WTC11 (cell line): Measurements from ENCODE around the gene LRRIQ1. TPM values are rescaled to one million over a fixed set of nuclear protein-coding genes. Genes with fewer than 3 reads are reported as not detected.

ENCODE experiments used
- ATAC-seq: fragments of 200-7000 bp; cut with Tn5 transposase; 2 replicates; pipeline ENCODE4 v1.10.0; 2021; ENCODE audit warnings: mild to moderate bottlenecking, moderate library complexity
- CTCF ChIA-PET: fragments of 300-600 bp; sonication (Branson Sonifier 250); formaldehyde crosslinking; loops from one replicate; lab custom pipeline; 2021; ENCODE audit warnings: antibody characterized with exemption; lab: Charles Lee
- POLR2A ChIA-PET: fragments of 350-600 bp; sonication (Branson Sonifier 250); formaldehyde crosslinking; loops from one replicate; lab custom pipeline; 2021; ENCODE audit warnings: antibody characterized with exemption; lab: Charles Lee
- DNase-seq: peaks from one replicate; pipeline ENCODE4 v3.0.0; 2021; ENCODE audit warnings: low spot score
- H3K27ac Mint-ChIP-seq: 2 replicates; pipeline ENCODE4 v1.8.0; 2021; ENCODE audit warnings: mixed read lengths
- H3K27me3 Mint-ChIP-seq: 2 replicates; pipeline ENCODE4 v1.8.0; 2021; ENCODE audit warnings: low read depth, mild to moderate bottlenecking, moderate library complexity, mixed read lengths
- H3K36me3 Mint-ChIP-seq: 2 replicates; pipeline ENCODE4 v1.8.0; 2021; ENCODE audit warnings: mixed read lengths
- H3K4me1 Mint-ChIP-seq: 2 replicates; pipeline ENCODE4 v1.8.0; 2022; ENCODE audit warnings: mixed read lengths
- H3K4me3 Mint-ChIP-seq: 2 replicates; pipeline ENCODE4 v1.8.0; 2021; ENCODE audit warnings: mild to moderate bottlenecking, moderate library complexity, mixed read lengths
- H3K9me3 Mint-ChIP-seq: 2 replicates; pipeline ENCODE4 v1.8.0; 2021; ENCODE audit warnings: mixed read lengths
- CBFB ChIP-seq: sonication (generic); formaldehyde crosslinking; IDR thresholded peaks from 2 replicates; pipeline ENCODE4 v1.8.1; 2022; ENCODE audit warnings: mild to moderate bottlenecking, low read depth, missing genetic modification reagents
- CREB1 ChIP-seq: sonication (generic); formaldehyde crosslinking; IDR thresholded peaks from 2 replicates; pipeline ENCODE4 v1.8.0; 2023; ENCODE audit warnings: mild to moderate bottlenecking, missing genetic modification reagents
- CREM ChIP-seq: sonication (generic); formaldehyde crosslinking; IDR thresholded peaks from 2 replicates; pipeline ENCODE4 v1.8.1; 2022; ENCODE audit warnings: mild to moderate bottlenecking, missing genetic modification reagents, moderate library complexity
- CTCF ChIP-seq: fragments of 200-600 bp; IDR thresholded peaks from 2 replicates; pipeline ENCODE4 v1.8.0; 2022; ENCODE audit warnings: antibody characterized with exemption
- ESRRA ChIP-seq: sonication (generic); formaldehyde crosslinking; IDR thresholded peaks from 2 replicates; pipeline ENCODE4 v1.8.1; 2022; ENCODE audit warnings: mild to moderate bottlenecking, missing genetic modification reagents, borderline replicate concordance
- FOXK1 ChIP-seq: sonication (generic); formaldehyde crosslinking; IDR thresholded peaks from 2 replicates; pipeline ENCODE4 v1.8.0; 2022; ENCODE audit warnings: mild to moderate bottlenecking, moderate library complexity, missing genetic modification reagents
- JAZF1 ChIP-seq: fragments of 250-450 bp; sonication (Bioruptor Pico); IDR thresholded peaks from 2 replicates; pipeline ENCODE4 v1.9.0; 2021; ENCODE audit warnings: moderate library complexity, mild to moderate bottlenecking, inconsistent platforms
- PRDM15 ChIP-seq: sonication (generic); formaldehyde crosslinking; IDR thresholded peaks from 2 replicates; pipeline ENCODE4 v1.8.0; 2022; ENCODE audit warnings: missing genetic modification reagents
- PREB ChIP-seq: sonication (generic); formaldehyde crosslinking; IDR thresholded peaks from 2 replicates; pipeline ENCODE4 v1.8.1; 2022; ENCODE audit warnings: mild to moderate bottlenecking, missing genetic modification reagents, moderate library complexity, borderline replicate concordance
- ZBTB21 ChIP-seq: sonication (generic); formaldehyde crosslinking; IDR thresholded peaks from 2 replicates; pipeline ENCODE4 v1.8.1; 2023; ENCODE audit warnings: mild to moderate bottlenecking, missing genetic modification reagents, borderline replicate concordance
- ZNF138 ChIP-seq: sonication (generic); formaldehyde crosslinking; conservative IDR thresholded peaks from 2 replicates; pipeline ENCODE4 v1.8.1; 2022; ENCODE audit warnings: mild to moderate bottlenecking, moderate library complexity, missing genetic modification reagents
- total RNA-seq: library from RNA; stranded (reverse); gene quantifications from 3 replicates; pipeline ENCODE4 v1.2.3, GENCODE V29; 2021
- TF ChIP-seq, protein P1 (sequence below): sonication (generic); formaldehyde crosslinking; IDR thresholded peaks from 2 replicates; pipeline ENCODE4 v1.8.0; 2022; ENCODE audit warnings: mild to moderate bottlenecking, missing genetic modification reagents
- TF ChIP-seq, protein P2 (sequence below): sonication (generic); formaldehyde crosslinking; IDR thresholded peaks from 2 replicates; pipeline ENCODE4 v1.8.1; 2023; ENCODE audit warnings: mild to moderate bottlenecking, missing genetic modification reagents, borderline replicate concordance

LRRIQ1 gene
- total RNA-seq, 1 experiment from 2014 or later = 1.3 TPM

DNA sequence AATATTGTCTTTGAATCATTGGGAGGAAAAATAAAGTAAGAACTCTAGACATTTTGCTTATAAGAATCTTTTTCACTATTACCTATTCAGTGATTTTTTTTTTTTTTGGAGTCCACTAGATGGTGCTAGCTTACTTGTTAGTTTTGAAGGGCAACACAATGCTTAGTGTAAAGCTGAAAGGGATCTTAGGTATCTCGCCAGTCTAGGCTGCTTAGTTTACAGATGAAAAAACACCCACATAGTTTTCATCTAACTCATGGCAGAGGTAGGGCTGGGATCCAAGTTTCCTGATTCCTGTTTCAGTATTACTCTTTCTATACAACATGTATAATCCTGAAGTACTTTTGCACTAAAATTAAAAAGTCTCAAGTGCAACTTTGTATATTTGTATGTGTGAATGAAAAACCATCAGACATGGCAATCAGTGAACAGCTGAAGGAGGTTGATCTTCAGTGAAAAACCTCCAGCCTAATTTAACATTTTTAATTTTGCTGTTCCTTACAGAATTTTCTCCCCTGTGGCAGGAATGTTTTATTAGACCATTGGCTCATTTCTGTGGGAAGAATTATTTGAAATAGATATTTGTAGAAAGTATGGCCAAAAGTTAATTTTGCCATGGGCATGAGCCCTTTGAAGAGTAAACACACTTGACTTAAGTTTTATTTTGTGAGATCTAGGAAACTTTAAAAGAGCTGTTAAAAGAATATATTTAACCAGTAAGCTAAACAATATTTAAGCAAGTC is 40.7 kb downstream of the LRRIQ1 start:
- Mint-ChIP-seq H3K27ac (no peak overlapping the region), H3K4me1 (peaks cover 4% of the 10 kb centered on the region; the same call in 1 of the 2 replicates), H3K4me3 (no peak overlapping the region), H3K27me3 (no peaks in the 10 kb centered on the region), H3K36me3 (no peaks in the 10 kb centered on the region), H3K9me3 (no peaks in the 10 kb centered on the region)
- ATAC-seq (peak; percentile 99), DNase-seq (no peak)
- POLR2A ChIA-PET = no interaction called here
- CTCF ChIA-PET = interaction anchor here (0.6 to 1.3 kb wide), 9 partner anchors 13 to 391 kb away, joined by 3 to 5 read pairs (median 3); no protein-coding TSS in a partner anchor
- TF ChIP-seq CREB1 (no peak), CBFB (CRISPR knock-in tag) (no peak), ZNF138 (CRISPR knock-in tag) (no peak), PRDM15 (CRISPR knock-in tag) (no peak)

DNA sequence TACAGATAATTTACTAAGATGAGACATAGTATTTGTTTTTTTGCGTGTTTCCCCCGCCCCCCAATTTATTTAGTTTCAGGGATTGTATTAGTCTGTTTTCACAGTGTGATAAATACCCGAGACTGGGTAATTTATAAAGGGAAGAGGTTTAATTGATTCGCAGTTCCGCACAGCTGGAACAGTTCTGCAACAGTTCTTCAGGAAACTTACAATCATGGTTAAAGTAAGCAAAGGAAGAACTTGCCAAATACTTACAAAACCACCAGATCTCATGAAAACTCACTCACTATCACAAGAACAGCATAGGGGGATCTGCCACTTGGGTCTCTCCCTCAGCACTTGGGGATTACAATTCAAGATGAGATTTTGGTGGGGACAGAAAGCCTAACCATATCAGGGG is 48.9 kb downstream of the LRRIQ1 start:
- ATAC-seq = no peak
- Mint-ChIP-seq H3K27me3 (no peaks in the 10 kb centered on the region), H3K4me1 (peaks cover 8% of the 10 kb centered on the region), H3K36me3 (peaks cover 5% of the 10 kb centered on the region), H3K9me3 (peaks cover 23% of the 10 kb centered on the region), H3K4me3 (no peak overlapping the region), H3K27ac (no peak overlapping the region)
- no peak for DNase-seq
- CTCF ChIA-PET = no interaction called here
- TF ChIP-seq, protein P1, sequence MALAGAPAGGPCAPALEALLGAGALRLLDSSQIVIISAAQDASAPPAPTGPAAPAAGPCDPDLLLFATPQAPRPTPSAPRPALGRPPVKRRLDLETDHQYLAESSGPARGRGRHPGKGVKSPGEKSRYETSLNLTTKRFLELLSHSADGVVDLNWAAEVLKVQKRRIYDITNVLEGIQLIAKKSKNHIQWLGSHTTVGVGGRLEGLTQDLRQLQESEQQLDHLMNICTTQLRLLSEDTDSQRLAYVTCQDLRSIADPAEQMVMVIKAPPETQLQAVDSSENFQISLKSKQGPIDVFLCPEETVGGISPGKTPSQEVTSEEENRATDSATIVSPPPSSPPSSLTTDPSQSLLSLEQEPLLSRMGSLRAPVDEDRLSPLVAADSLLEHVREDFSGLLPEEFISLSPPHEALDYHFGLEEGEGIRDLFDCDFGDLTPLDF (CRISPR knock-in tag) = no peak
- POLR2A ChIA-PET = no interaction called here

GRCh38 chr12:85089792-85090191 is 53.6 kb downstream of the LRRIQ1 start:
- Mint-ChIP-seq H3K9me3 (peaks cover 23% of the 10 kb centered on the region), H3K27ac (no peak overlapping the region), H3K27me3 (no peaks in the 10 kb centered on the region; the same call in 1 of the 2 replicates), H3K36me3 (peaks cover 5% of the 10 kb centered on the region), H3K4me3 (no peak overlapping the region), H3K4me1 (peaks cover 13% of the 10 kb centered on the region)
- ATAC-seq (peak; percentile 91), DNase-seq (no peak)
- ChIA-PET POLR2A (no interaction called here), CTCF (interaction anchor here (1.0 kb wide), 1 partner anchor 13 kb away, joined by 5 read pairs; no protein-coding TSS in a partner anchor)
- TF ChIP-seq FOXK1 (CRISPR knock-in tag) = no peak
- no peak for TF ChIP-seq CBFB (CRISPR knock-in tag)
- no peak for TF ChIP-seq CREM (CRISPR knock-in tag)
- TF ChIP-seq PRDM15 (CRISPR knock-in tag) = no peak
- TF ChIP-seq, protein P2, sequence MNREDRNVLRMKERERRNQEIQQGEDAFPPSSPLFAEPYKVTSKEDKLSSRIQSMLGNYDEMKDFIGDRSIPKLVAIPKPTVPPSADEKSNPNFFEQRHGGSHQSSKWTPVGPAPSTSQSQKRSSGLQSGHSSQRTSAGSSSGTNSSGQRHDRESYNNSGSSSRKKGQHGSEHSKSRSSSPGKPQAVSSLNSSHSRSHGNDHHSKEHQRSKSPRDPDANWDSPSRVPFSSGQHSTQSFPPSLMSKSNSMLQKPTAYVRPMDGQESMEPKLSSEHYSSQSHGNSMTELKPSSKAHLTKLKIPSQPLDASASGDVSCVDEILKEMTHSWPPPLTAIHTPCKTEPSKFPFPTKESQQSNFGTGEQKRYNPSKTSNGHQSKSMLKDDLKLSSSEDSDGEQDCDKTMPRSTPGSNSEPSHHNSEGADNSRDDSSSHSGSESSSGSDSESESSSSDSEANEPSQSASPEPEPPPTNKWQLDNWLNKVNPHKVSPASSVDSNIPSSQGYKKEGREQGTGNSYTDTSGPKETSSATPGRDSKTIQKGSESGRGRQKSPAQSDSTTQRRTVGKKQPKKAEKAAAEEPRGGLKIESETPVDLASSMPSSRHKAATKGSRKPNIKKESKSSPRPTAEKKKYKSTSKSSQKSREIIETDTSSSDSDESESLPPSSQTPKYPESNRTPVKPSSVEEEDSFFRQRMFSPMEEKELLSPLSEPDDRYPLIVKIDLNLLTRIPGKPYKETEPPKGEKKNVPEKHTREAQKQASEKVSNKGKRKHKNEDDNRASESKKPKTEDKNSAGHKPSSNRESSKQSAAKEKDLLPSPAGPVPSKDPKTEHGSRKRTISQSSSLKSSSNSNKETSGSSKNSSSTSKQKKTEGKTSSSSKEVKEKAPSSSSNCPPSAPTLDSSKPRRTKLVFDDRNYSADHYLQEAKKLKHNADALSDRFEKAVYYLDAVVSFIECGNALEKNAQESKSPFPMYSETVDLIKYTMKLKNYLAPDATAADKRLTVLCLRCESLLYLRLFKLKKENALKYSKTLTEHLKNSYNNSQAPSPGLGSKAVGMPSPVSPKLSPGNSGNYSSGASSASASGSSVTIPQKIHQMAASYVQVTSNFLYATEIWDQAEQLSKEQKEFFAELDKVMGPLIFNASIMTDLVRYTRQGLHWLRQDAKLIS (CRISPR knock-in tag) = no peak
- TF ChIP-seq CTCF = no peak
- TF ChIP-seq PREB (CRISPR knock-in tag) = no peak
- TF ChIP-seq ESRRA (CRISPR knock-in tag) = no peak
- no peak for TF ChIP-seq JAZF1 (CRISPR knock-in tag)
- no peak for TF ChIP-seq ZBTB21 (CRISPR knock-in tag)
